Neural progenitor cell (in vitro differentiated cells): Measurements from ENCODE around the gene NUAK1.

ENCODE experiments used
- EZH2 ChIP-seq: fragments of 200-600 bp; sonication (generic); IDR thresholded peaks from 2 replicates; pipeline ENCODE4 v1.6.1; 2017; ENCODE audit warnings: antibody characterized with exemption, mild to moderate bottlenecking, moderate library complexity
- EZH2phosphoT487 ChIP-seq: fragments of 200-600 bp; sonication (generic); IDR thresholded peaks from 2 replicates; pipeline ENCODE4 v1.6.1; 2017; ENCODE audit warnings: antibody characterized with exemption
- TF ChIP-seq, protein P1 (sequence below): fragments of 200-600 bp; sonication (generic); IDR thresholded peaks from 2 replicates; pipeline ENCODE4 v1.5.1; 2017; ENCODE audit warnings: antibody characterized with exemption, mild to moderate bottlenecking

DNA sequence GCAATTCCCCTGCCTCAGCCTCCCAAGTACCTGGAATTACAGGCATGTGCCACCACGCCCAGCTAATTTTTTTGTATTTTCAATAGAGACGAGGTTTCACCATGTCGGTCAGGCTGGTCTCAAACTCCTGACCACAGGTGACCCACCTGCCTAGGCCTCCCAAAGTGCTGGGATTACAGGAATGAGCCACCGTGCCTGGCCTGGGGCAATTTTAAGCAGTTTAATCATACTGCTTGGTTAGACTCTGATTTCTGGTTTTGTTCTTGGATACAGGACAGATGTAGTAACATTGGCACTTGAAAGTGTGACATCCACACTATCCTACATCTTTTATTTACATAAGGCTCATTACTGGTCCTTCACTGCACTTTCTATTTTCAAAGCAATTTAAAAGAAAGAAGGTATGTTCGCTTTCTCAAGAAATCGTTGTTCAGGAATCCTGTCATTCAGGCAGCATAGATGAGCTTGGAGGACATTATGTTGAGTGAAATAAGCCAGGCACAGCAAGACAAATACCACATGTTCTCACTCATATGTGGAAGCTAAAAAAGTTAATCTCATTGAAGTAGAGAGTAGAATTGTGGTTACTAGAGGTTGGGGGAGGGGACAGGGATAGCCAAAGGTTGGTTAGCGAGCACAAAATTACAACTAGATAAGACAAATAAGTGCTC lies 4.0 kb upstream of the NUAK1 start:
- TF ChIP-seq, protein P1, sequence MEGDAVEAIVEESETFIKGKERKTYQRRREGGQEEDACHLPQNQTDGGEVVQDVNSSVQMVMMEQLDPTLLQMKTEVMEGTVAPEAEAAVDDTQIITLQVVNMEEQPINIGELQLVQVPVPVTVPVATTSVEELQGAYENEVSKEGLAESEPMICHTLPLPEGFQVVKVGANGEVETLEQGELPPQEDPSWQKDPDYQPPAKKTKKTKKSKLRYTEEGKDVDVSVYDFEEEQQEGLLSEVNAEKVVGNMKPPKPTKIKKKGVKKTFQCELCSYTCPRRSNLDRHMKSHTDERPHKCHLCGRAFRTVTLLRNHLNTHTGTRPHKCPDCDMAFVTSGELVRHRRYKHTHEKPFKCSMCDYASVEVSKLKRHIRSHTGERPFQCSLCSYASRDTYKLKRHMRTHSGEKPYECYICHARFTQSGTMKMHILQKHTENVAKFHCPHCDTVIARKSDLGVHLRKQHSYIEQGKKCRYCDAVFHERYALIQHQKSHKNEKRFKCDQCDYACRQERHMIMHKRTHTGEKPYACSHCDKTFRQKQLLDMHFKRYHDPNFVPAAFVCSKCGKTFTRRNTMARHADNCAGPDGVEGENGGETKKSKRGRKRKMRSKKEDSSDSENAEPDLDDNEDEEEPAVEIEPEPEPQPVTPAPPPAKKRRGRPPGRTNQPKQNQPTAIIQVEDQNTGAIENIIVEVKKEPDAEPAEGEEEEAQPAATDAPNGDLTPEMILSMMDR, result no peak
- TF ChIP-seq EZH2 (no peak), EZH2phosphoT487 (no peak)
